Fibroblast of mammary gland (primary cell): ENCODE measurements around the gene LUZP2.

Experiments
- DNase-seq: peaks from one replicate; pipeline ENCODE4 v3.0.0-alpha.2; 2010; ENCODE audit warnings: low read depth
- H3K4me3 ChIP-seq: 2 replicates; pipeline ENCODE4 v1.5.1; 2011; ENCODE audit warnings: low read depth, mild to moderate bottlenecking, low read length, moderate library complexity; ENCODE audit not compliant: control insufficient read depth
- TF ChIP-seq, protein P1 (sequence below): conservative IDR thresholded peaks from 2 replicates; pipeline ENCODE4 v1.5.1; 2011; ENCODE audit warnings: low read depth, low read length, inconsistent platforms; ENCODE audit not compliant: control insufficient read depth, insufficient read depth

LUZP2 gene

DNA sequence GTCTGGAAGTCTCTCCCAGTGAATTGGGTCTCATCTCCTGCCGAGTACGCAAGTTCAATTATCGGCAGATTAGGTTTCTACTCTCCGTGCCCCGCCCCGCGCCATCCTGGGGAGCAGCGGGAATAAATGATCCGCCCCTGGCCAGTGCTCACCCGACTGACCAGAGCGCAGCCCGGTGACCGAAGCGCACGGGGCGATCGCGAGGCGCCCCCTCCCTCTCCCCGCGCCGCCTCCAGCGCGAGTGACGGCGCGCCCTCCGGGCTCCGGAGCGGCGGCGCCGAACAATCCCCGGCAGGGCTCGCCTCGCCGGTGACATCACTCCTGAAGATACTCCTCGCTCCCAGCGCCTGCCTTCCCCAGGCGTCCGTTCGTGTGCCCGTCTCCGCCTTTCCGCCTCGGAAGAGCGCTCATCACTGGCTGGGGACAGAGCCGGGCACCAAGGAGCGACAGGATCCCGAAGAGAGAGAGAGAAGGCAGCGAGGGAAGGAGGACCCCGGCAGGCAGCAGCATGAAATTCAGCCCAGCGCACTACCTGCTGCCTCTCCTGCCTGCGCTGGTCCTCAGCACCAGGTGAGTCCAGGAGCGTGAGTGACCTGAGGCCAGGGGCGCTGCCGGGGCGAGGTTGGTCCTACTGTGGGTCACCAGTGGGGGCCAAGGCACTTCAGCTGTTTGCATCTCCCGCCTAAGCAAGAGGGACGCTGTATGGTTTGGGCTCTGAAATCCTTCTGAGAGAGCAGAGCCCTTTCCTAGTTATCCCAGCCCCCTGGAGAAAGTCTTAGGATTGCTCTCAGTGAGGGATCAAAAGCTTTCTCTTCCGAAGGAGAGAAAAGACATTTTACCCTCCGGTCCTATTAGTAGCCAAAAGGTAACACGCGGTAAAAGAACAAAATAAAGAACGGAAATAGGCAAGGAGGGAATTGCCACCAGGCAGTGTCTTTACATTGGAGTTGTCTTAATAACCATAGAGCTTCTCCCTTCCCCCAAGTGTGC, at the start of gene LUZP2:
LUZP2 (plus strand) TSS at position 318 of the 990 bp plus-strand sequence.
- peak within 1 kb of the TSS; percentile 27 for H3K4me3 ChIP-seq
- no peak for DNase-seq
- TF ChIP-seq, protein P1, sequence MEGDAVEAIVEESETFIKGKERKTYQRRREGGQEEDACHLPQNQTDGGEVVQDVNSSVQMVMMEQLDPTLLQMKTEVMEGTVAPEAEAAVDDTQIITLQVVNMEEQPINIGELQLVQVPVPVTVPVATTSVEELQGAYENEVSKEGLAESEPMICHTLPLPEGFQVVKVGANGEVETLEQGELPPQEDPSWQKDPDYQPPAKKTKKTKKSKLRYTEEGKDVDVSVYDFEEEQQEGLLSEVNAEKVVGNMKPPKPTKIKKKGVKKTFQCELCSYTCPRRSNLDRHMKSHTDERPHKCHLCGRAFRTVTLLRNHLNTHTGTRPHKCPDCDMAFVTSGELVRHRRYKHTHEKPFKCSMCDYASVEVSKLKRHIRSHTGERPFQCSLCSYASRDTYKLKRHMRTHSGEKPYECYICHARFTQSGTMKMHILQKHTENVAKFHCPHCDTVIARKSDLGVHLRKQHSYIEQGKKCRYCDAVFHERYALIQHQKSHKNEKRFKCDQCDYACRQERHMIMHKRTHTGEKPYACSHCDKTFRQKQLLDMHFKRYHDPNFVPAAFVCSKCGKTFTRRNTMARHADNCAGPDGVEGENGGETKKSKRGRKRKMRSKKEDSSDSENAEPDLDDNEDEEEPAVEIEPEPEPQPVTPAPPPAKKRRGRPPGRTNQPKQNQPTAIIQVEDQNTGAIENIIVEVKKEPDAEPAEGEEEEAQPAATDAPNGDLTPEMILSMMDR: no peak

DNA sequence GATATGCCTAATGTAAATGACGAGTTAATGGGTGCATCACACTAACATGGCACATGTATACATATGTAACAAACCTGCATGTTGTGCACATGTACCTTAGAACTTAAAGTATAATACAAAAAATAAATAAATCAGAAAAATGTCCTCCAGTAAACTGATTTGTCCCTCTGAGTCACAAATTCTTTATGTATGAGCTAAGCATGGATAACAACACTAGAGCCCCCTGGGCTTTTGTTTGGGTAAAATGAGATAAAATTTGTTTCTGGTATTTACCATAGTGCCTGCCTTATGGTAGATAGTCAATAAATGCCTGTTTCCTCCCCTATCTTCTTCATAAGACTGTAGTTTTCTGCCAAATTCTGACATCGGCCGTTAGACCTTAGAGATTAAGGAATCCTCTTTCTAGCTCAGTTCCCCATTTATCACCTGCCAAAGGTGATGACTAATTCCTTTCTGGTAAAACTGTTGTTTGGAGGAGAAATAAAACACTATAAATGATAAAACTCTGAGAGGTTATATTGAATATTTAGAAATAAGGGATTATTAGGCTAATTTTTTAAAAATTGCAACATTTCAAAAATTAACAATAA, 43.6 kb upstream of the LUZP2 start:
- no peak overlapping the region for H3K4me3 ChIP-seq
- TF ChIP-seq, protein P1: no peak

DNA sequence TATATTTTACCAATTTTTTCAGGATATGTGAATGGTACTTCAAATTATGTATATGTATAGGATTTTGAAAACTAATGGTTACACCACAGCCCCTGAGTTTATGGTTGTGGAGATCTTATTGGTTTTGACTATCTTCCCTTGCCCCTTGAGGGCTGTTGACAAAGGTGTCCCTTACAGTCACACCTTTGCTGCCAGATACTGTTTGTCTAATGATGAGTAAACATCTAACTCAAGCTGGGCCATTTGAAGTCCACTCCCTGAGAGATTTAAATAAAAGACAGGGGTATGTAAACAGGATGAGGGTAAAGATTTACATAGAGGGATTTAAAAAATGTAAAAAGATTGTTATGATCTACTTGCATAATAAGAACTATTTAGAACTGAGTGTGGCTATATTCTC, 38.9 kb upstream of the LUZP2 start:
- no peak for DNase-seq
- no peak overlapping the region for H3K4me3 ChIP-seq
- TF ChIP-seq, protein P1: no peak

More for the DNA sequence above, 43.6 kb upstream of the LUZP2 start:
- no peak for DNase-seq

DNA sequence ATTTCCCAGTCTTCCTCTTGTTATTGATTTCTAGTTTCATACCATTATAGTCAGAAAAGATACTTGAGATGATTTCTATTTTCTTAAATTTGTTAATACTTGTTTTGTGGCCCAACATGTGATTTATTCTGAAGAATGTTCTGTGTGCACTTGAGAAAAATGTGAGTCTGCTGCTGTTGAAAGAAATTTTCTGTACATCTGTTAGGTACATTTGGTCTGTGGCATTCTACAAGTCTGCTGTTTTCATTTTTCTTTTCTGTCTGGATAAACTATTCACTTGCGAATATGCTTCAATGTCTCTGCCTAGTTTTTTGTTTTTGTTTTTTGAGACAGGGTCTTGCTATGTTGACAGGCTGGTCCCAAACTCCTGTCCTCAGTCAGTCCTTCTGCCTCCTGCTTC, 26.4 kb upstream of the LUZP2 start:
- DNase-seq: no peak
- TF ChIP-seq, protein P1: no peak
- H3K4me3 ChIP-seq: no peak overlapping the region

DNA sequence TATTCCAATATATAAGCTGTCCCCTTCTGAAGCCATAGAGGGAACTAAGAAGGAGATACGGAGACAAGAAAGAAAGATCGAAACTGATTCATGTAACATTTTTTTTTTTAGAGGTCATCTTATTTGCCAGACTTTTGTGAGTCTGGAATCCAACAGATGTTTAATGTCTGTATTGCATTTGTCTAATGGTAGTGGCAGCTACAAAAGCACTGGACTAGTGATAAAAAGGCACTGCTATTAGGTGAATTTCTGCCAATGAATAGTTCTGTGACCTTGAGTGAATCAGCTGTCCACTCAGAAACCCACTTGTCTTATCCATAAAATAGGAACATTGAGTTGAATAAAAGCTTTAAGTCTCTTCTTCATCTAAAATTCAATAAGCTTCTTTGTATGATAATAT, 25.8 kb upstream of the LUZP2 start:
- TF ChIP-seq, protein P1: no peak
- no peak for DNase-seq
- H3K4me3 ChIP-seq: no peak overlapping the region

DNA sequence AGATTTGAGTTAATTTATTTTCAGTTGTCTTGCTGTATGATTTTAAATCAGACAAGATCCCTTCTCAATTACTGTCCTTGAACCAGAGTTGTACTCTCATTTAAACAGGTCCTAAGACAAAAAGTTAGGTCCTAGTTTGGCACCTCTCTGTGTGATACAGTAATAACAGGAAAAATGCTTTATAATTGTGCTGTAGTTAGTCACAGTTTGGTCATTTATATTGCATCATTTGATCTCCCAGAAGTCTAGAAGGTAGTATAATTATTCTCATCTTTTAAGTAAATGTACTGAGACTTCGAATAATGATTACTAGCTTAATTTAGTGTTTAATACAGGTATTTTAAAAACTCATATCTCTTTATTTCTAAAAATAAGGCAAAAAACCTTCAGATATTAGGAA, 18.1 kb upstream of the LUZP2 start:
- TF ChIP-seq, protein P1: no peak
- H3K4me3 ChIP-seq: no peak overlapping the region
- DNase-seq: no peak
